ENCODE measurements around the gene ZNF319. TPM values are rescaled to one million over a fixed set of nuclear protein-coding genes. Genes with fewer than 3 reads are reported as not detected.

The ZNF319 gene
- polyA plus RNA-seq, 1 donor (not counting 4 experiments of a cell fraction or from before 2014, with no cell fraction given), result 3.3 TPM

DNA sequence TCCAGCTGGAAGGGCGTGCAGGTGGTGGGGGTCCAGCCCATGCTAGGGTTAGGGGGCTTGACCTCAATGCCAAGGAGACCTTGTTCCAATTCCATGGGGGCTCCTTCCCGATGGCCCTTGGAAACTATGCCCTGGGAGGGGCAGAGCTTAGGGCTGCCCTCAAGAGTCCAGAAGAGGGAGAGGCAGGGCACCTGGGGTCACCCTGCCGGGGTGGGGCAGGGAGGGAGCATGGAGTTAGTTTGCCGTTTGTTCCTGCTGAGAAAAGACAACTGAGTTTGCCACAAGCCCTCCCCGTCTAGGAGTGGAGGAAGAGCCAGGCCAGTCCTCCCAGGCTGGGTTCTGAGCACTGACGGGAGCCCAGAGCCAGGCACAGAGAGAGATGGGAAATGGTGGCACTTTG lies 46.5 kb upstream of the ZNF319 start:
- FAIRE-seq (no peak), DNase-seq (ENCODE audit: low read depth, low spot score) (no peak)
- no peaks in the 10 kb centered on the region for H4K20me1 ChIP-seq (ENCODE audit: control insufficient read depth, extremely low read depth, insufficient read depth, low read length)
- no peaks in the 10 kb centered on the region for H3K4me1 ChIP-seq (ENCODE audit: control insufficient read depth, extremely low read depth, insufficient read depth, low read length)
- no peak overlapping the region for H3K4me3 ChIP-seq (ENCODE audit: control insufficient read depth in 2 of 3, extremely low read depth in 1 of 3, insufficient read depth in 2 of 3, low read depth in 1 of 3, low read length in 3 of 3)
- no peak overlapping the region for H3K4me2 ChIP-seq (ENCODE audit: control insufficient read depth, extremely low read depth, insufficient read depth, low read depth, low read length)
- no peak overlapping the region for H3K27ac ChIP-seq (ENCODE audit: control insufficient read depth, insufficient read depth, low read length)
- H3K36me3 ChIP-seq (ENCODE audit: control insufficient read depth in 2 of 2, extremely low read depth in 1 of 2, insufficient read depth in 2 of 2, low read length in 2 of 2), result peaks cover 0 to 3% of the 10 kb centered on the region in 2 experiments
- TF ChIP-seq CTCF (optimal IDR thresholded peaks at IDR 0.05 in 1 of 3, IDR thresholded peaks at IDR 0.05 in 1 of 3, conservative IDR thresholded peaks at IDR 0.05 in 1 of 3; ENCODE audit: extremely low read depth in 1 of 3, insufficient read depth in 2 of 3, low read length in 3 of 3) (no peak), EZH2 (IDR thresholded peaks at IDR 0.05; ENCODE audit: low read length) (no peak)
- H3K9ac ChIP-seq (ENCODE audit: control insufficient read depth, extremely low read depth, insufficient read depth, low read length), result no peak overlapping the region
- H2AFZ ChIP-seq (ENCODE audit: control insufficient read depth, low read length), result no peak overlapping the region
- H3K27me3 ChIP-seq (ENCODE audit: control insufficient read depth, extremely low read depth, insufficient read depth, low read length), result no peaks in the 10 kb centered on the region
- H3K79me2 ChIP-seq (ENCODE audit: control insufficient read depth, insufficient read depth, low read length), result no peaks in the 10 kb centered on the region
- no peaks in the 10 kb centered on the region for H3K9me1 ChIP-seq (ENCODE audit: control insufficient read depth, extremely low read depth, insufficient read depth, low read length)
- no peaks in the 10 kb centered on the region for H3K9me3 ChIP-seq (ENCODE audit: control insufficient read depth, low read depth, low read length)
- dilution Hi-C loops (cut with MboI; ENCODE audit: extremely low pct_ligation_motif_present, low sequenced_read_pairs), result no loop called here

- Histone ChIP-seq H3K79me2 (ENCODE audit: control insufficient read depth, insufficient read depth, low read length) (no peaks in the 10 kb centered on the region), H3K9me1 (ENCODE audit: control insufficient read depth, extremely low read depth, insufficient read depth, low read length) (no peaks in the 10 kb centered on the region), H4K20me1 (ENCODE audit: control insufficient read depth, extremely low read depth, insufficient read depth, low read length) (no peaks in the 10 kb centered on the region), H3K4me3 (ENCODE audit: control insufficient read depth in 2 of 3, extremely low read depth in 1 of 3, insufficient read depth in 2 of 3, low read depth in 1 of 3, low read length in 3 of 3) (no peak overlapping the region), H3K36me3 (ENCODE audit: control insufficient read depth in 2 of 2, extremely low read depth in 1 of 2, insufficient read depth in 2 of 2, low read length in 2 of 2) (peaks cover 0 to 3% of the 10 kb centered on the region in 2 experiments), H2AFZ (ENCODE audit: control insufficient read depth, low read length) (no peak overlapping the region), H3K4me2 (ENCODE audit: control insufficient read depth, extremely low read depth, insufficient read depth, low read depth, low read length) (no peak overlapping the region), H3K27ac (ENCODE audit: control insufficient read depth, insufficient read depth, low read length) (no peak overlapping the region), H3K9ac (ENCODE audit: control insufficient read depth, extremely low read depth, insufficient read depth, low read length) (no peak overlapping the region), H3K27me3 (ENCODE audit: control insufficient read depth, extremely low read depth, insufficient read depth, low read length) (no peaks in the 10 kb centered on the region), H3K4me1 (ENCODE audit: control insufficient read depth, extremely low read depth, insufficient read depth, low read length) (no peaks in the 10 kb centered on the region), H3K9me3 (ENCODE audit: control insufficient read depth, low read depth, low read length) (no peaks in the 10 kb centered on the region)
- DNase-seq (ENCODE audit: low read depth, low spot score), result no peak
- dilution Hi-C loops (cut with MboI; ENCODE audit: extremely low pct_ligation_motif_present, low sequenced_read_pairs), result no loop called here
- FAIRE-seq, result no peak
- TF ChIP-seq CTCF (optimal IDR thresholded peaks at IDR 0.05 in 1 of 3, IDR thresholded peaks at IDR 0.05 in 1 of 3, conservative IDR thresholded peaks at IDR 0.05 in 1 of 3; ENCODE audit: extremely low read depth in 1 of 3, insufficient read depth in 2 of 3, low read length in 3 of 3) (no peak), EZH2 (IDR thresholded peaks at IDR 0.05; ENCODE audit: low read length) (no peak)
Observed at GRCh38 chr16:58046054-58046881, 45.8 kb upstream of the ZNF319 start.

Data from keratinocyte (primary cell).